22Rv1 (cell line): ENCODE measurements around the gene ZEB2.

Experiments
- CTCF ChIP-seq: fragments of 450-650 bp; IDR thresholded peaks from 2 replicates; pipeline ENCODE4 v1.5.1; 2017; ENCODE audit warnings: mild to moderate bottlenecking
- ZFX ChIP-seq: fragments of 450-650 bp; IDR thresholded peaks from 2 replicates; pipeline ENCODE4 v1.6.1; 2017; ENCODE audit warnings: antibody characterized with exemption, borderline replicate concordance

DNA sequence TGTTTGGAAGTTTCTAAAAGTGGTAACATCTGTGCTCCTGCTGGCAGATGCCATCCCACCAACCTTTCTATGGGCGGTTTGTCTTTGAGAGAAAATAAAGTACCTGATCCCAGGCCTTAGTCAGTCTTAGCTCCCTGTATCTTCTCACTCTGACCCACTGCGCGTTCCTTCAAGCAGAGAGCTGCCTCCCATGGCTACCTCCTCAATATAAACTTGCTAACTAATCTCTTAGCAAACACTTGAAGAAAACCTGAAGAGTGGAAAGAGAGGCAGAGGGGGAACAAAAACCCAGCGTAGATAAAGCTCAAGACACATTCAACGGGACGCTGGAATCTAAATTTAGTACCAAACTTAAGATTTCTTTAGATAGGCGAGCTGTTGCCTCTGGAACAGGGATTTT is 17.6 kb downstream of the ZEB2 start:
- TF ChIP-seq CTCF (no peak), ZFX (no peak)
